ENCODE data around the gene NCR2. TPM values are rescaled to one million over a fixed set of nuclear protein-coding genes. Genes with fewer than 3 reads are reported as not detected.

The NCR2 gene
- total RNA-seq, 1 experiment from 2014 or later = not detected

- Histone ChIP-seq H3K27me3 (ENCODE audit: insufficient read depth, low read depth) (peaks cover 86% of the 10 kb centered on the region), H4K20me1 (ENCODE audit: insufficient read depth) (no peaks in the 10 kb centered on the region), H3K79me2 (ENCODE audit: low read depth) (no peaks in the 10 kb centered on the region), H3K9me3 (ENCODE audit: insufficient read depth, low read depth) (no peaks in the 10 kb centered on the region), H3K4me1 (replicated peaks; ENCODE audit: insufficient read depth) (no peaks in the 10 kb centered on the region), H3K9me2 (ENCODE audit: insufficient read depth) (no peaks in the 10 kb centered on the region), H3K27ac (no peak overlapping the region), H3K4me2 (no peak overlapping the region), H3K4me3 (no peak overlapping the region), H2AFZ (no peak overlapping the region), H3K36me3 (ENCODE audit: low read depth) (no peaks in the 10 kb centered on the region), H3F3A (ENCODE audit: insufficient read depth, low read depth) (no peaks in the 10 kb centered on the region)
- ChIA-PET POLR2A (ENCODE audit: unreplicated experiment) (no interaction called here), CTCF (no interaction called here)
- intact Hi-C loops (cut with micrococcal nuclease; ENCODE audit: unreplicated experiment) = no loop called here
- no TSS peak for BruUV-seq (replicated peaks)
- DNase-seq = no peak
- TF ChIP-seq CTCF (conservative IDR thresholded peaks at IDR 0.05) (no peak), EZH2 (IDR thresholded peaks at IDR 0.05; ENCODE audit: low read depth) (no peak)
Measured at GRCh38 chr6:41341580-41341979, 6.2 kb downstream of the NCR2 start.

- BruUV-seq (replicated peaks) = no TSS peak
- no peak overlapping the region for H3K4me2 ChIP-seq
- no peaks in the 10 kb centered on the region for H3K9me3 ChIP-seq (ENCODE audit: insufficient read depth, low read depth)
- intact Hi-C loops (cut with micrococcal nuclease; ENCODE audit: unreplicated experiment) = no loop called here
- no peaks in the 10 kb centered on the region for H4K20me1 ChIP-seq (ENCODE audit: insufficient read depth)
- no peaks in the 10 kb centered on the region for H3K79me2 ChIP-seq (ENCODE audit: low read depth)
- H3F3A ChIP-seq (ENCODE audit: insufficient read depth, low read depth) = no peaks in the 10 kb centered on the region
- H3K4me3 ChIP-seq = no peak overlapping the region
- peaks cover 84% of the 10 kb centered on the region for H3K27me3 ChIP-seq (ENCODE audit: insufficient read depth, low read depth)
- no peak for DNase-seq
- H2AFZ ChIP-seq = no peak overlapping the region
- TF ChIP-seq CTCF (conservative IDR thresholded peaks at IDR 0.05) (no peak), EZH2 (IDR thresholded peaks at IDR 0.05; ENCODE audit: low read depth) (no peak)
- no peaks in the 10 kb centered on the region for H3K9me2 ChIP-seq (ENCODE audit: insufficient read depth)
- CTCF ChIA-PET = no interaction called here
- no peaks in the 10 kb centered on the region for H3K4me1 ChIP-seq (replicated peaks; ENCODE audit: insufficient read depth)
- H3K36me3 ChIP-seq (ENCODE audit: low read depth) = no peaks in the 10 kb centered on the region
- POLR2A ChIA-PET (ENCODE audit: unreplicated experiment) = no interaction called here
- H3K27ac ChIP-seq = no peak overlapping the region
Measured at GRCh38 chr6:41342241-41342640, 6.8 kb downstream of the NCR2 start.

GRCh38 chr6:41343641-41344187 is 8.3 kb downstream of the NCR2 start:
- intact Hi-C loops (cut with micrococcal nuclease; ENCODE audit: unreplicated experiment) = no loop called here
- CTCF ChIA-PET = no interaction called here
- no peaks in the 10 kb centered on the region for H3K9me3 ChIP-seq (ENCODE audit: insufficient read depth, low read depth)

More at GRCh38 chr6:41343641-41344187, 8.3 kb downstream of the NCR2 start:
- Histone ChIP-seq H3K27ac (no peak overlapping the region), H3K4me1 (replicated peaks; ENCODE audit: insufficient read depth) (no peaks in the 10 kb centered on the region), H2AFZ (no peak overlapping the region), H3K27me3 (ENCODE audit: insufficient read depth, low read depth) (peaks cover 84% of the 10 kb centered on the region), H4K20me1 (ENCODE audit: insufficient read depth) (no peaks in the 10 kb centered on the region), H3K4me3 (no peak overlapping the region), H3K4me2 (no peak overlapping the region), H3K36me3 (ENCODE audit: low read depth) (no peaks in the 10 kb centered on the region), H3F3A (ENCODE audit: insufficient read depth, low read depth) (no peaks in the 10 kb centered on the region), H3K9me2 (ENCODE audit: insufficient read depth) (no peaks in the 10 kb centered on the region), H3K79me2 (ENCODE audit: low read depth) (no peaks in the 10 kb centered on the region)
- no TSS peak for BruUV-seq (replicated peaks)
- no peak for DNase-seq
- no peak for TF ChIP-seq EZH2 (IDR thresholded peaks at IDR 0.05; ENCODE audit: low read depth)
- TF ChIP-seq CTCF (conservative IDR thresholded peaks at IDR 0.05) = no peak
- POLR2A ChIA-PET (ENCODE audit: unreplicated experiment) = no interaction called here

All from PC-9 (cell line).